Neural cell (in vitro differentiated cells): ENCODE data around the gene PP2D1. TPM values are rescaled to one million over a fixed set of nuclear protein-coding genes. Genes with fewer than 3 reads are reported as not detected.

Experiments
- H2AFZ ChIP-seq: fragments of 200-600, 300-800 bp; sonication (generic), shearing (Covaris generic); 2 replicates; pipeline ENCODE4 v1.6.0; 2014; ENCODE audit warnings: low read depth, mild to moderate bottlenecking, antibody characterized with exemption, low read length, moderate library complexity
- H3F3A ChIP-seq: fragments of 200-600 bp; shearing (Covaris generic); 2 replicates; pipeline ENCODE4 v1.6.1; 2016; ENCODE audit warnings: mild to moderate bottlenecking, moderate library complexity, mixed read lengths, antibody characterized with exemption, low read length; ENCODE audit not compliant: insufficient read depth, poor library complexity, severe bottlenecking
- H3K27ac ChIP-seq: fragments of 200-600, 300-800 bp; sonication (generic), shearing (Covaris generic); 2 replicates; pipeline ENCODE4 v1.5.1; 2014; ENCODE audit warnings: mild to moderate bottlenecking, low read length, moderate library complexity
- H3K27me3 ChIP-seq: fragments of 300-800, 200-600 bp; sonication (generic), shearing (Covaris generic); 2 replicates; pipeline ENCODE4 v1.6.0; 2014; ENCODE audit warnings: mild to moderate bottlenecking, low read depth, low read length, moderate library complexity; ENCODE audit not compliant: insufficient read depth
- H3K36me3 ChIP-seq: fragments of 300-800, 200-600 bp; sonication (generic), shearing (Covaris generic); 2 replicates; pipeline ENCODE4 v1.5.1; 2014; ENCODE audit warnings: mild to moderate bottlenecking, antibody characterized with exemption, low read length, moderate library complexity; ENCODE audit not compliant: insufficient read depth
- H3K4me2 ChIP-seq: fragments of 300-800, 200-600 bp; sonication (generic), shearing (Covaris generic); 2 replicates; pipeline ENCODE4 v1.6.0; 2014; ENCODE audit warnings: mild to moderate bottlenecking, low read length
- H3K4me3 ChIP-seq: fragments of 300-800, 200-600 bp; sonication (generic), shearing (Covaris generic); 2 replicates; pipeline ENCODE4 v1.5.1; 2014; ENCODE audit warnings: mild to moderate bottlenecking, low read length, moderate library complexity
- H3K79me2 ChIP-seq: fragments of 200-600 bp; shearing (Covaris generic); replicated peaks from 2 replicates; pipeline ENCODE4 v1.6.0; 2014; ENCODE audit warnings: mild to moderate bottlenecking, low read length, moderate library complexity; ENCODE audit not compliant: insufficient read depth
- H3K9ac ChIP-seq: fragments of 300-800, 200-600 bp; sonication (generic), shearing (Covaris generic); 2 replicates; pipeline ENCODE4 v1.6.1; 2016; ENCODE audit warnings: mild to moderate bottlenecking, low read length, mixed read lengths
- H3K9me2 ChIP-seq: fragments of 200-600 bp; shearing (Covaris generic); 2 replicates; pipeline ENCODE4 v1.6.1; 2016; ENCODE audit warnings: mild to moderate bottlenecking, low read length, mixed read lengths; ENCODE audit not compliant: insufficient read depth
- H3K9me3 ChIP-seq: fragments of 200-600, 300-800 bp; sonication (generic), shearing (Covaris generic); 2 replicates; pipeline ENCODE4 v1.6.1; 2016; ENCODE audit warnings: mild to moderate bottlenecking, mixed run types, low read length, moderate library complexity, mixed read lengths
- H4K20me1 ChIP-seq: fragments of 200-600 bp; shearing (Covaris generic); 2 replicates; pipeline ENCODE4 v1.6.1; 2016; ENCODE audit warnings: mild to moderate bottlenecking, mixed run types; ENCODE audit not compliant: insufficient read depth
- CTCF ChIP-seq: fragments of 450-650 bp; IDR thresholded peaks from 2 replicates; pipeline ENCODE4 v1.5.1; 2014; ENCODE audit warnings: antibody characterized with exemption, mild to moderate bottlenecking, moderate library complexity; ENCODE audit not compliant: poor library complexity, severe bottlenecking
- EP300 ChIP-seq: fragments of 450-650 bp; conservative IDR thresholded peaks from 2 replicates; pipeline ENCODE4 v1.6.1; 2014; ENCODE audit warnings: antibody characterized with exemption, mild to moderate bottlenecking, moderate library complexity; ENCODE audit not compliant: poor library complexity, severe bottlenecking
- EZH2 ChIP-seq: fragments of 200-600, 300-800 bp; shearing (Covaris generic), sonication (generic); IDR thresholded peaks from 2 replicates; pipeline ENCODE4 v1.6.1; 2014; ENCODE audit warnings: antibody characterized with exemption, low read length, borderline replicate concordance, mild to moderate bottlenecking; ENCODE audit not compliant: insufficient read depth, poor library complexity, severe bottlenecking
- MXI1 ChIP-seq: fragments of 450-650 bp; conservative IDR thresholded peaks from 2 replicates; pipeline ENCODE4 v1.6.1; 2014; ENCODE audit warnings: antibody characterized with exemption, mild to moderate bottlenecking; ENCODE audit not compliant: poor library complexity, severe bottlenecking
- POLR2AphosphoS5 ChIP-seq: IDR thresholded peaks from 2 replicates; pipeline ENCODE4 v1.6.1; 2012
- RAD21 ChIP-seq: fragments of 450-650 bp; conservative IDR thresholded peaks from 2 replicates; pipeline ENCODE4 v1.6.1; 2014; ENCODE audit warnings: antibody characterized with exemption, mild to moderate bottlenecking, moderate library complexity
- SMC3 ChIP-seq: fragments of 450-650 bp; conservative IDR thresholded peaks from 2 replicates; pipeline ENCODE4 v1.6.1; 2014; ENCODE audit warnings: antibody characterized with exemption, mild to moderate bottlenecking, moderate library complexity; ENCODE audit not compliant: poor library complexity
- TAF1 ChIP-seq: IDR thresholded peaks from 2 replicates; pipeline ENCODE4 v1.6.1; 2012; ENCODE audit warnings: low read depth
- polyA plus RNA-seq: library from polyadenylated mRNA; depleted of rRNA; stranded (reverse); fragments of >200 nt; gene quantifications from 2 replicates; pipeline ENCODE4 v1.2.3, GENCODE V29; 2014
- TF ChIP-seq, protein P1 (sequence below): IDR thresholded peaks from 2 replicates; pipeline ENCODE4 v1.6.1; 2012; ENCODE audit warnings: borderline replicate concordance

The PP2D1 gene
- polyA plus RNA-seq, 1 donor from 2014 or later = not detected

DNA sequence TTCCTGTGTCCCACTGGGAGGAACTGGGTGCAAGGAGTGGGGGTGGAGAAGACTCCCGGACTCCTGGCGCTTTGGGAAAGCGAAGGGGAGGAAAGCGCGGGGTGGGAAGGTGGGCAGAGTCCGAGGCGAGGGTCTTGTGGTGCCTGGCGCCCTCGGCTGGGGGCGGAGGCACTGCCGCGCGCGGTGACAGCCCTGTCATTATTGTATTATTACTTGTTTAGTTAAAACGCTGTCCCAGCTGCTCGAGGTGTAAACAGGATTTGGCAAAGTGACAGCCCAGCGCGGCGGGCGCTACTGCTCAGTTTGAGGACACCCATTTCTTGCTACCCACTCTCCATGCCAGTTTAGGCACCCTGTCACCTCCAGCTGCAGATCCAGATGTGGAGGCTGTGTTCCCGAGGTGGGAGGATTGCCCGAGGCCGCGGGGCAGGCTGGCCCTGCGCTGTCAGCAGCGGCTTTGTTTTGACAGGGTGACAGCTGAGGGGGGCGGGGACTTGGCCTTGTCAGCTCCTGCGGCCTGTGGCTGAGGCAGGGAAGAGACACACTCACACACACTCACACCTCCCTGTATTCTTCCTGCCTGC lies 29.2 kb upstream of the PP2D1 start:
- H3K36me3 ChIP-seq = no peaks in the 10 kb centered on the region
- H3K27me3 ChIP-seq = no peaks in the 10 kb centered on the region
- H3K9ac ChIP-seq = peak overlapping the region; percentile 67
- no peaks in the 10 kb centered on the region for H4K20me1 ChIP-seq
- no peaks in the 10 kb centered on the region for H3F3A ChIP-seq
- H3K79me2 ChIP-seq = peaks cover 17% of the 10 kb centered on the region
- H3K27ac ChIP-seq = peak overlapping the region; percentile 64
- peak overlapping the region; percentile 70 for H3K4me2 ChIP-seq
- H3K4me3 ChIP-seq = peak overlapping the region; percentile 88
- no peaks in the 10 kb centered on the region for H3K9me2 ChIP-seq
- H2AFZ ChIP-seq = peak overlapping the region; percentile 43
- TF ChIP-seq EP300 (peak; percentile 73), TAF1 (no peak), RAD21 (peak; percentile 13), SMC3 (no peak), POLR2AphosphoS5 (peak; percentile 71)
- H3K9me3 ChIP-seq = no peaks in the 10 kb centered on the region

GRCh38 chr3:20040548-20041196 lies 28.6 kb upstream of the PP2D1 start:
- H3F3A ChIP-seq = no peaks in the 10 kb centered on the region
- no peak for TF ChIP-seq RAD21
- no peak for TF ChIP-seq CTCF
- TF ChIP-seq EP300 = no peak
- no peak for TF ChIP-seq EZH2
- no peak for TF ChIP-seq MXI1
- TF ChIP-seq TAF1 = no peak
- no peak for TF ChIP-seq SMC3
- no peak for TF ChIP-seq POLR2AphosphoS5
- TF ChIP-seq, protein P1, sequence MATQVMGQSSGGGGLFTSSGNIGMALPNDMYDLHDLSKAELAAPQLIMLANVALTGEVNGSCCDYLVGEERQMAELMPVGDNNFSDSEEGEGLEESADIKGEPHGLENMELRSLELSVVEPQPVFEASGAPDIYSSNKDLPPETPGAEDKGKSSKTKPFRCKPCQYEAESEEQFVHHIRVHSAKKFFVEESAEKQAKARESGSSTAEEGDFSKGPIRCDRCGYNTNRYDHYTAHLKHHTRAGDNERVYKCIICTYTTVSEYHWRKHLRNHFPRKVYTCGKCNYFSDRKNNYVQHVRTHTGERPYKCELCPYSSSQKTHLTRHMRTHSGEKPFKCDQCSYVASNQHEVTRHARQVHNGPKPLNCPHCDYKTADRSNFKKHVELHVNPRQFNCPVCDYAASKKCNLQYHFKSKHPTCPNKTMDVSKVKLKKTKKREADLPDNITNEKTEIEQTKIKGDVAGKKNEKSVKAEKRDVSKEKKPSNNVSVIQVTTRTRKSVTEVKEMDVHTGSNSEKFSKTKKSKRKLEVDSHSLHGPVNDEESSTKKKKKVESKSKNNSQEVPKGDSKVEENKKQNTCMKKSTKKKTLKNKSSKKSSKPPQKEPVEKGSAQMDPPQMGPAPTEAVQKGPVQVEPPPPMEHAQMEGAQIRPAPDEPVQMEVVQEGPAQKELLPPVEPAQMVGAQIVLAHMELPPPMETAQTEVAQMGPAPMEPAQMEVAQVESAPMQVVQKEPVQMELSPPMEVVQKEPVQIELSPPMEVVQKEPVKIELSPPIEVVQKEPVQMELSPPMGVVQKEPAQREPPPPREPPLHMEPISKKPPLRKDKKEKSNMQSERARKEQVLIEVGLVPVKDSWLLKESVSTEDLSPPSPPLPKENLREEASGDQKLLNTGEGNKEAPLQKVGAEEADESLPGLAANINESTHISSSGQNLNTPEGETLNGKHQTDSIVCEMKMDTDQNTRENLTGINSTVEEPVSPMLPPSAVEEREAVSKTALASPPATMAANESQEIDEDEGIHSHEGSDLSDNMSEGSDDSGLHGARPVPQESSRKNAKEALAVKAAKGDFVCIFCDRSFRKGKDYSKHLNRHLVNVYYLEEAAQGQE = no peak
- no peaks in the 10 kb centered on the region for H3K9me3 ChIP-seq
- H3K36me3 ChIP-seq = no peaks in the 10 kb centered on the region
- peaks cover 17% of the 10 kb centered on the region for H3K79me2 ChIP-seq
- no peaks in the 10 kb centered on the region for H3K9me2 ChIP-seq
- H3K27me3 ChIP-seq = no peaks in the 10 kb centered on the region
- H4K20me1 ChIP-seq = no peaks in the 10 kb centered on the region
- peak overlapping the region; percentile 67 for H3K9ac ChIP-seq
- peak overlapping the region; percentile 70 for H3K4me2 ChIP-seq
- H3K4me3 ChIP-seq = peak overlapping the region; percentile 88
- H3K27ac ChIP-seq = peak overlapping the region; percentile 64
- H2AFZ ChIP-seq = peak overlapping the region; percentile 43
